Stomach (tissue), 9 donors: Measurements from ENCODE around the gene TINAG. TPM values are rescaled to one million over a fixed set of nuclear protein-coding genes. Genes with fewer than 3 reads are reported as not detected.

ENCODE experiments used
- DNase-seq, 2 donors: peaks; one replicate each; pipeline versions ENCODE4 v3.0.0 to v3.0.0-alpha.2; 2013 to 2019
- H3K27ac ChIP-seq, 5 donors: fragments of 200-600 bp in 4 of 5; sonication (generic) in 4 of 5; one replicate each; pipeline ENCODE4 v1.5.1; 2013 to 2019; ENCODE audit warnings: mild to moderate bottlenecking in 1 of 5, moderate library complexity in 1 of 5
- H3K27me3 ChIP-seq, 3 donors: fragments of 200-600 bp; sonication (generic); one replicate each; pipeline ENCODE4 v1.5.1; 2017 to 2019; ENCODE audit warnings: mixed run types in 1 of 3
- H3K36me3 ChIP-seq, 4 donors: fragments of 200-600 bp; sonication (generic); 1 replicate in 3 of 4; 2 replicates in 1 of 4; pipeline ENCODE4 v1.5.1; 2016 to 2019
- H3K4me1 ChIP-seq, 4 donors: fragments of 200-600 bp; sonication (generic); one replicate each; pipeline ENCODE4 v1.5.1; 2016 to 2019
- H3K4me3 ChIP-seq, 4 donors: fragments of 200-600 bp; sonication (generic) in 3 of 4; one replicate each; pipeline ENCODE4 v1.5.1; 2016 to 2019; ENCODE audit warnings: mild to moderate bottlenecking in 1 of 4
- H3K9me3 ChIP-seq, 4 donors: fragments of 200-600 bp; sonication (generic); one replicate each; pipeline ENCODE4 v1.5.1; 2016 to 2019
- EP300 ChIP-seq: sonication (generic); formaldehyde crosslinking; IDR thresholded peaks from one replicate; pipeline ENCODE4 v1.6.1; 2017; ENCODE audit warnings: antibody characterized with exemption
- POLR2A ChIP-seq, 4 donors: fragments of 450-650 bp; IDR thresholded peaks; one replicate each; pipeline ENCODE4 v1.6.1; 2016; ENCODE audit warnings: antibody characterized with exemption in 4 of 4, control low read depth in 2 of 4, mild to moderate bottlenecking in 1 of 4, moderate library complexity in 1 of 4
- POLR2AphosphoS5 ChIP-seq, 3 donors: sonication (generic); formaldehyde crosslinking; IDR thresholded peaks; one replicate each; pipeline ENCODE4 v1.6.1; 2016; ENCODE audit warnings: antibody characterized with exemption in 3 of 3
- WGBS, 5 donors: extraction: QIAGEN DNeasy Blood & Tissue Kit in 3 of 5; methylation state at CpG; one replicate each; pipeline versions ENCODE4 v1.1.5 to v1.1.7; 2013 to 2018; 5-methylcytosine and 5-hydroxymethylcytosine counted together
- intact Hi-C: fragments of 100-400 bp; cut with DNase I; formaldehyde crosslinking; loops from one replicate; pipeline ENCODE4 v1.15.1; 2023; ENCODE audit warnings: low total_unique reads
- polyA plus RNA-seq, 3 donors: library from polyadenylated mRNA; stranded (reverse); fragments of 200-250 nt; gene quantifications; one replicate each; pipeline ENCODE4 v1.2.3, GENCODE V29; 2013
- total RNA-seq, 5 donors: library from RNA; depleted of rRNA; stranded (reverse); fragments of >200 nt; gene quantifications; one replicate each; pipeline versions ENCODE4 v1.1.0 to v1.2.3, GENCODE V29; 2014 to 2016
- TF ChIP-seq, protein P1 (sequence below), 7 experiments: fragments of 450-650 bp in 4 of 7; fragments of 200-600 bp in 3 of 7; sonication (generic) in 3 of 7; IDR thresholded peaks; one replicate each; pipeline ENCODE4 v1.5.1; 2016 to 2019; ENCODE audit warnings: antibody characterized with exemption in 7 of 7, control low read depth in 2 of 7, mild to moderate bottlenecking in 1 of 7
- donor health status: healthy with polysubstance abuse.
- donor health status: Bipolar disorder and iron deficiency.
- donor health status: healthy.

TINAG gene
- total and polyA plus RNA-seq, 8 donors = 2.2 to 3.5 TPM; not detected in 6

DNA sequence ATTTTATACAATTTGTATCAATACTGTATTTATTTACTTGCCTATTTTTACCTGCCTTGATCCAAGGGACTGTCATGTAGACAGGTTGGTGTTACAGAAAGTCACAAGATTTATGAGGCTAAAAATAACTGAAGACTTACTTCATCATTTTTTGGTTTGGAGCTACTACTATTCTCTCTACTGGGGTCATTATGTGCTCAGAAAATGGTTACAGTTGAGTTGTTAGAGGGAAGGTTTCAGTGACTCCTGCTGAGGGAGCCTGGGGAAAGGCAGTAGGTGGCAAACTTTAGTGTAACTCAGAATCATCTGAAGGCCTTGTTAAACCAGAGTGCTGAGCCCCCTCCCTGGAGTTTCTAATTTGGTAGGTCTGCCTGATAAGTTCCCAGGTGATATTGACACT is 118.8 kb downstream of the TINAG start:
- no peak for DNase-seq
- Histone ChIP-seq H3K27ac (no peak overlapping the region), H3K4me1 (no peaks in the 10 kb centered on the region), H3K4me3 (no peak overlapping the region), H3K27me3 (no peaks in the 10 kb centered on the region), H3K36me3 (no peaks in the 10 kb centered on the region), H3K9me3 (no peaks in the 10 kb centered on the region)
- intact Hi-C loops = no loop called here
- no peak for TF ChIP-seq POLR2A (IDR thresholded peaks at IDR 0.05)
- no peak for TF ChIP-seq EP300
- TF ChIP-seq, protein P1, sequence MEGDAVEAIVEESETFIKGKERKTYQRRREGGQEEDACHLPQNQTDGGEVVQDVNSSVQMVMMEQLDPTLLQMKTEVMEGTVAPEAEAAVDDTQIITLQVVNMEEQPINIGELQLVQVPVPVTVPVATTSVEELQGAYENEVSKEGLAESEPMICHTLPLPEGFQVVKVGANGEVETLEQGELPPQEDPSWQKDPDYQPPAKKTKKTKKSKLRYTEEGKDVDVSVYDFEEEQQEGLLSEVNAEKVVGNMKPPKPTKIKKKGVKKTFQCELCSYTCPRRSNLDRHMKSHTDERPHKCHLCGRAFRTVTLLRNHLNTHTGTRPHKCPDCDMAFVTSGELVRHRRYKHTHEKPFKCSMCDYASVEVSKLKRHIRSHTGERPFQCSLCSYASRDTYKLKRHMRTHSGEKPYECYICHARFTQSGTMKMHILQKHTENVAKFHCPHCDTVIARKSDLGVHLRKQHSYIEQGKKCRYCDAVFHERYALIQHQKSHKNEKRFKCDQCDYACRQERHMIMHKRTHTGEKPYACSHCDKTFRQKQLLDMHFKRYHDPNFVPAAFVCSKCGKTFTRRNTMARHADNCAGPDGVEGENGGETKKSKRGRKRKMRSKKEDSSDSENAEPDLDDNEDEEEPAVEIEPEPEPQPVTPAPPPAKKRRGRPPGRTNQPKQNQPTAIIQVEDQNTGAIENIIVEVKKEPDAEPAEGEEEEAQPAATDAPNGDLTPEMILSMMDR (IDR thresholded peaks at IDR 0.05) = no peak
- no peak for TF ChIP-seq POLR2AphosphoS5 (IDR thresholded peaks at IDR 0.05)

- no peak overlapping the region for H3K4me3 ChIP-seq
- WGBS, 5 donors = 77 to 89% (median 85%) methylated on average over 1 of the region's 1 CpG
- intact Hi-C loops = no loop called here
- no peak for DNase-seq
- H3K27ac ChIP-seq = no peak overlapping the region
- no peaks in the 10 kb centered on the region for H3K36me3 ChIP-seq
- H3K4me1 ChIP-seq = no peaks in the 10 kb centered on the region
- H3K9me3 ChIP-seq = no peaks in the 10 kb centered on the region
- TF ChIP-seq POLR2AphosphoS5 (IDR thresholded peaks at IDR 0.05) = no peak
- no peak for TF ChIP-seq EP300
- H3K27me3 ChIP-seq = no peaks in the 10 kb centered on the region
Measured at GRCh38 chr6:54427396-54427937, 119.2 kb downstream of the TINAG start.

GRCh38 chr6:54428431-54428830 is 120.2 kb downstream of the TINAG start:
- no peaks in the 10 kb centered on the region for H3K9me3 ChIP-seq
- H3K36me3 ChIP-seq = no peaks in the 10 kb centered on the region
- DNase-seq = no peak
- WGBS, 5 donors = 66 to 93% (median 83%) methylated on average over 1 of the region's 1 CpG
- intact Hi-C loops = no loop called here
- no peaks in the 10 kb centered on the region for H3K27me3 ChIP-seq
- H3K4me1 ChIP-seq = no peaks in the 10 kb centered on the region
- TF ChIP-seq POLR2AphosphoS5 (IDR thresholded peaks at IDR 0.05) (no peak), EP300 (no peak), POLR2A (IDR thresholded peaks at IDR 0.05) (no peak)
- TF ChIP-seq, protein P1 (IDR thresholded peaks at IDR 0.05) = no peak
- H3K4me3 ChIP-seq = no peak overlapping the region
- H3K27ac ChIP-seq = no peak overlapping the region

DNA sequence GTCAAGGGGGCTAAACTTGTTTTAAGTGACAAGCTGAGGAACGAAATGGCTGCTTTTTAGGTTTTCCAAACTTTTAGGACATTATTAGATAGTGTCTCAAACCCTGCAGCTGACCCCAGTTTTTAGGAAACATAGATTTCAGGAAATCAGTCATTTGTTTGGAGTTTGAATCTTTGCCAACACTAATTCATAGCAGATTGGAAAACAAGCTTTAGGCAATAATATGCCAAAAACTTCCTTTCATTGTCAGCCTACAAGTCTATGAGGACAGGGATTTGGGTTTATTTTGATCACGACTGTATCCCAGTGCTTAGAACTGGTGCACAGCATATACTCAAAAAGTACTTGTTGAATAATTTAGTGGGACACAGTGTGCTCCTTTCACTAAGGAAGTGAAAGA is 123.2 kb downstream of the TINAG start:
- intact Hi-C loops = no loop called here
- TF ChIP-seq EP300 (no peak), POLR2AphosphoS5 (IDR thresholded peaks at IDR 0.05) (no peak), POLR2A (IDR thresholded peaks at IDR 0.05) (no peak)
- TF ChIP-seq, protein P1 (IDR thresholded peaks at IDR 0.05) = no peak
- Histone ChIP-seq H3K36me3 (no peaks in the 10 kb centered on the region), H3K9me3 (no peaks in the 10 kb centered on the region), H3K4me1 (no peaks in the 10 kb centered on the region), H3K27me3 (no peaks in the 10 kb centered on the region), H3K4me3 (no peak overlapping the region), H3K27ac (no peak overlapping the region)
- WGBS, 5 donors = 40 to 62% (median 47%) methylated on average over 2 of the region's 2 CpGs
- DNase-seq = peak in 1 of 2 donors; percentile 4

Other genes starting within 250 kb of the TINAG start
- gene MLIP, start 197.0 kb upstream of the TINAG start, total RNA-seq = not detected
- under 1 TPM in 1 of 3 donors, not detected in 2; 0.48 TPM for gene MLIP, start 197.0 kb upstream of the TINAG start, polyA plus RNA-seq